HEK293 (cell line): ENCODE results near the gene PRKCQ.

Source experiments
- CTCF ChIA-PET: fragments of 350-600 bp; formaldehyde crosslinking; extraction: SDS; loops from one replicate; lab custom pipeline; 2021; ENCODE audit warnings: antibody characterized with exemption; lab: Yijun Ruan, JAX
- POLR2A ChIA-PET: fragments of 300-600 bp; formaldehyde crosslinking; extraction: SDS; loops from one replicate; lab custom pipeline; 2020; ENCODE audit warnings: antibody characterized with exemption, inconsistent platforms; lab: Yijun Ruan, JAX
- H3K27ac ChIP-seq: fragments of 200-500 bp; sonication (Bioruptor generic); 2 replicates; pipeline ENCODE4 v1.5.1; 2014; ENCODE audit warnings: low read depth, low read length, control low read depth, inconsistent platforms; ENCODE audit errors: extremely low read depth
- H3K36me3 ChIP-seq, 2 experiments: fragments of 200-500 bp in 1 of 2; sonication (Bioruptor generic) in 1 of 2; 1 replicate in 1 of 2; 2 replicates in 1 of 2; pipeline ENCODE4 v1.5.1; 2014 to 2017; ENCODE audit warnings: inconsistent platforms in 2 of 2, low read length in 2 of 2; ENCODE audit not compliant: control insufficient read depth in 2 of 2, insufficient read depth in 1 of 2
- H3K4me1 ChIP-seq: fragments of 200-500 bp; sonication (Bioruptor generic); 2 replicates; pipeline ENCODE4 v1.5.1; 2014; ENCODE audit warnings: mild to moderate bottlenecking, low read length, inconsistent platforms; ENCODE audit not compliant: control insufficient read depth, insufficient read depth
- H3K4me3 ChIP-seq: 2 replicates; pipeline ENCODE4 v1.5.1; 2011; ENCODE audit warnings: low read depth, mild to moderate bottlenecking, control low read depth, low read length, moderate library complexity
- H3K9me3 ChIP-seq: fragments of 200-500 bp; sonication (Bioruptor generic); 2 replicates; pipeline ENCODE4 v1.5.1; 2014; ENCODE audit warnings: low read depth, low read length, inconsistent platforms; ENCODE audit not compliant: control insufficient read depth, insufficient read depth
- AEBP2 ChIP-seq: fragments of 450-650 bp; formaldehyde crosslinking; IDR thresholded peaks from 2 replicates; pipeline ENCODE4 v1.5.1; 2016; ENCODE audit warnings: missing biosample characterization, missing genetic modification characterization, borderline replicate concordance
- BCL11A ChIP-seq: fragments of 450-650 bp; formaldehyde crosslinking; IDR thresholded peaks from 2 replicates; pipeline ENCODE4 v1.5.1; 2016; ENCODE audit warnings: low read depth, missing biosample characterization, missing genetic modification characterization
- GLI2 ChIP-seq: fragments of 450-650 bp; formaldehyde crosslinking; IDR thresholded peaks from 2 replicates; pipeline ENCODE4; 2017; ENCODE audit warnings: missing biosample characterization, missing genetic modification characterization, low read depth, borderline replicate concordance
- KLF16 ChIP-seq: fragments of 450-650 bp; formaldehyde crosslinking; IDR thresholded peaks from 2 replicates; pipeline ENCODE4 v1.5.1; 2017; ENCODE audit warnings: missing biosample characterization, missing genetic modification characterization
- REPIN1 ChIP-seq: fragments of 450-650 bp; formaldehyde crosslinking; IDR thresholded peaks from 2 replicates; pipeline ENCODE4 v1.5.1; 2017; ENCODE audit warnings: missing biosample characterization, missing genetic modification characterization, low read depth
- SP2 ChIP-seq: fragments of 450-650 bp; formaldehyde crosslinking; IDR thresholded peaks from 2 replicates; pipeline ENCODE4 v1.5.1; 2016; ENCODE audit warnings: missing biosample characterization, missing genetic modification characterization
- TCF7L2 ChIP-seq: IDR thresholded peaks from 2 replicates; pipeline ENCODE4 v1.6.1; 2011; ENCODE audit warnings: low read depth, mild to moderate bottlenecking, inconsistent platforms, low read length, moderate library complexity, borderline replicate concordance
- ZNF157 ChIP-seq: fragments of 450-650 bp; formaldehyde crosslinking; IDR thresholded peaks from 2 replicates; pipeline ENCODE4 v1.5.1; 2016; ENCODE audit warnings: missing biosample characterization, missing genetic modification characterization
- ZNF184 ChIP-seq: fragments of 450-650 bp; IDR thresholded peaks from 2 replicates; pipeline ENCODE4 v1.5.1; 2018; ENCODE audit warnings: missing biosample characterization, mild to moderate bottlenecking, missing genetic modification characterization
- ZNF223 ChIP-seq: fragments of 450-650 bp; formaldehyde crosslinking; IDR thresholded peaks from 2 replicates; pipeline ENCODE4 v1.5.1; 2016; ENCODE audit warnings: missing biosample characterization, missing genetic modification characterization
- ZNF366 ChIP-seq: fragments of 450-650 bp; formaldehyde crosslinking; conservative IDR thresholded peaks from 2 replicates; pipeline ENCODE4 v1.5.1; 2016; ENCODE audit warnings: missing biosample characterization, missing genetic modification characterization
- ZNF404 ChIP-seq: fragments of 450-650 bp; formaldehyde crosslinking; IDR thresholded peaks from 2 replicates; pipeline ENCODE4 v1.5.1; 2017; ENCODE audit warnings: missing biosample characterization, missing genetic modification characterization
- ZNF513 ChIP-seq: fragments of 450-650 bp; IDR thresholded peaks from 2 replicates; pipeline ENCODE4 v1.5.1; 2018; ENCODE audit warnings: missing biosample characterization, missing genetic modification characterization
- ZNF518A ChIP-seq: fragments of 450-650 bp; formaldehyde crosslinking; conservative IDR thresholded peaks from 2 replicates; pipeline ENCODE4 v1.5.1; 2016; ENCODE audit warnings: low read depth, missing biosample characterization, missing genetic modification characterization
- ZNF548 ChIP-seq: fragments of 450-650 bp; formaldehyde crosslinking; IDR thresholded peaks from 2 replicates; pipeline ENCODE4 v1.5.1; 2016; ENCODE audit warnings: missing biosample characterization, missing genetic modification characterization
- ZNF624 ChIP-seq: fragments of 450-650 bp; formaldehyde crosslinking; IDR thresholded peaks from 2 replicates; pipeline ENCODE4 v1.5.1; 2017; ENCODE audit warnings: missing biosample characterization, missing genetic modification characterization
- ZNF843 ChIP-seq: fragments of 450-650 bp; formaldehyde crosslinking; IDR thresholded peaks from 2 replicates; pipeline ENCODE4 v1.5.1; 2016; ENCODE audit warnings: missing biosample characterization, missing genetic modification characterization
- TF ChIP-seq, protein P1 (sequence below): fragments of 450-650 bp; formaldehyde crosslinking; IDR thresholded peaks from 2 replicates; pipeline ENCODE4 v1.5.1; 2016; ENCODE audit warnings: missing biosample characterization, missing genetic modification characterization
- TF ChIP-seq, protein P2 (sequence below): fragments of 450-650 bp; formaldehyde crosslinking; IDR thresholded peaks from 2 replicates; pipeline ENCODE4; 2016; ENCODE audit warnings: missing biosample characterization, missing genetic modification characterization

PRKCQ gene

DNA sequence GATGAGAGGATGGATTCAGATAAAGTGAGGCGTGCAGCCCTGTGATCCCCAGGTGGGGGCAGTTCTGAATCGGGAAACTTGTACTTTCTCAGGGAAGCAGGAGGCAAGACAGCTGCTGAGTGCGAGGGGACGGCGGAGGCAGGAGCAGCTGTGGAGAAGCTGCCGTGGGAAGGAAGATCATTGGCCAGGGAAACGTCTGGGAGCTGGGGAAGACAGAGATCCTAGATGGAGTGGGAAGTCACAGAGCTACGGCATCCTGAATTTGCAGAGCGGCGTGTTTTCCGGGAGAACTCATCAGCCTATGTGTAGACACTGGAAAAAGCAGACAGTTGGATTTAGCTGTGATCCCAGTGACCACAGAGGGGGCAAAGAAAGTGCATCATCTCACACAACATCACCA lies 9.2 kb downstream of the PRKCQ start:
- TF ChIP-seq, protein P1, sequence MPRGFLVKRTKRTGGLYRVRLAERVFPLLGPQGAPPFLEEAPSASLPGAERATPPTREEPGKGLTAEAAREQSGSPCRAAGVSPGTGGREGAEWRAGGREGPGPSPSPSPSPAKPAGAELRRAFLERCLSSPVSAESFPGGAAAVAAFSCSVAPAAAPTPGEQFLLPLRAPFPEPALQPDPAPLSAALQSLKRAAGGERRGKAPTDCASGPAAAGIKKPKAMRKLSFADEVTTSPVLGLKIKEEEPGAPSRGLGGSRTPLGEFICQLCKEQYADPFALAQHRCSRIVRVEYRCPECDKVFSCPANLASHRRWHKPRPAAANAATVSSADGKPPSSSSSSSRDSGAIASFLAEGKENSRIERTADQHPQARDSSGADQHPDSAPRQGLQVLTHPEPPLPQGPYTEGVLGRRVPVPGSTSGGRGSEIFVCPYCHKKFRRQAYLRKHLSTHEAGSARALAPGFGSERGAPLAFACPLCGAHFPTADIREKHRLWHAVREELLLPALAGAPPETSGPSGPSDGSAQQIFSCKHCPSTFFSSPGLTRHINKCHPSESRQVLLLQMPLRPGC (tag by site-specific recombination) = no peak
- TF ChIP-seq BCL11A (no peak), TCF7L2 (no peak), ZNF157 (no peak), ZNF366 (no peak), ZNF404 (tag by site-specific recombination) (no peak), ZNF843 (no peak), REPIN1 (tag by site-specific recombination) (no peak), ZNF223 (tag by site-specific recombination) (no peak), ZNF624 (tag by site-specific recombination) (no peak), ZNF184 (tag by site-specific recombination) (no peak), GLI2 (tag by site-specific recombination) (no peak), ZNF513 (tag by site-specific recombination) (no peak), SP2 (tag by site-specific recombination) (no peak), AEBP2 (tag by site-specific recombination) (no peak)
- TF ChIP-seq, protein P2, sequence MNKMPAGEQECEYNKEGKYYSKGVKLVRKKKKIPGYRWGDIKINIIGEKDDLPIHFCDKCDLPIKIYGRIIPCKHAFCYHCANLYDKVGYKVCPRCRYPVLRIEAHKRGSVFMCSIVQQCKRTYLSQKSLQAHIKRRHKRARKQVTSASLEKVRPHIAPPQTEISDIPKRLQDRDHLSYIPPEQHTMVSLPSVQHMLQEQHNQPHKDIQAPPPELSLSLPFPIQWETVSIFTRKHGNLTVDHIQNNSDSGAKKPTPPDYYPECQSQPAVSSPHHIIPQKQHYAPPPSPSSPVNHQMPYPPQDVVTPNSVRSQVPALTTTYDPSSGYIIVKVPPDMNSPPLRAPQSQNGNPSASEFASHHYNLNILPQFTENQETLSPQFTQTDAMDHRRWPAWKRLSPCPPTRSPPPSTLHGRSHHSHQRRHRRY (tag by site-specific recombination) = no peak
- no peaks in the 10 kb centered on the region for H3K36me3 ChIP-seq
- ChIA-PET POLR2A (interaction anchor here (0.6 kb wide), 1 partner anchor 411 kb away, joined by 5 read pairs; no protein-coding TSS in a partner anchor), CTCF (interaction anchor here (1.8 kb wide), 1 partner anchor 10 kb away, joined by 6 read pairs; no protein-coding TSS in a partner anchor)
- no peak overlapping the region for H3K4me3 ChIP-seq
- no peaks in the 10 kb centered on the region for H3K9me3 ChIP-seq
- H3K4me1 ChIP-seq = no peaks in the 10 kb centered on the region
- H3K27ac ChIP-seq = no peak overlapping the region

- CTCF ChIA-PET = interaction anchor here (0.7 to 1.9 kb wide), 2 partner anchors 11 to 32 kb away, joined by 4 to 5 read pairs; partner anchors contain the start of gene PRKCQ
- Histone ChIP-seq H3K9me3 (no peaks in the 10 kb centered on the region), H3K4me1 (no peaks in the 10 kb centered on the region), H3K27ac (no peak overlapping the region), H3K4me3 (no peak overlapping the region), H3K36me3 (no peaks in the 10 kb centered on the region)
- POLR2A ChIA-PET = interaction anchor here (1.3 kb wide), 1 partner anchor 12 kb away, joined by 6 read pairs; the partner anchor contains the start of gene PRKCQ
- TF ChIP-seq KLF16 (tag by site-specific recombination) (no peak), ZNF548 (no peak), ZNF366 (no peak), ZNF518A (tag by site-specific recombination) (no peak)
Observed at GRCh38 chr10:6569259-6569658, 10.8 kb downstream of the PRKCQ start.
